Activated B cell treated with CpG ODN at 0.5 μM for 24 hours (primary cell): ENCODE measurements around the gene STX8. TPM values are rescaled to one million over a fixed set of nuclear protein-coding genes. Genes with fewer than 3 reads are reported as not detected.

ENCODE experiments used
- ATAC-seq: fragments of 200-7000 bp; cut with Tn5 transposase; one replicate; pipeline ENCODE4 v1.10.0; 2021; ENCODE audit warnings: low read depth, mild to moderate bottlenecking, moderate library complexity
- CTCF ChIA-PET: fragments of 350-600 bp; sonication (Branson Sonifier 250); formaldehyde crosslinking; loops from one replicate; lab custom pipeline; 2021; ENCODE audit warnings: antibody characterized with exemption; lab: Charles Lee
- POLR2A ChIA-PET: fragments of 350-600 bp; sonication (Branson Sonifier 250); formaldehyde crosslinking; loops from one replicate; lab custom pipeline; 2021; ENCODE audit warnings: antibody characterized with exemption; lab: Charles Lee
- DNase-seq: peaks from one replicate; pipeline ENCODE4 v3.0.0; 2022
- H3K27ac Mint-ChIP-seq: one replicate; pipeline ENCODE4 v1.8.0; 2020; ENCODE audit warnings: mixed read lengths
- H3K27me3 Mint-ChIP-seq: one replicate; pipeline ENCODE4 v1.8.0; 2021; ENCODE audit warnings: mixed read lengths
- H3K36me3 Mint-ChIP-seq: one replicate; pipeline ENCODE4 v1.8.0; 2021; ENCODE audit warnings: low read depth, mixed read lengths
- H3K4me1 Mint-ChIP-seq: one replicate; pipeline ENCODE4 v1.8.0; 2021; ENCODE audit warnings: mixed read lengths
- H3K4me3 Mint-ChIP-seq: one replicate; pipeline ENCODE4 v1.8.0; 2020; ENCODE audit warnings: mild to moderate bottlenecking, mixed read lengths
- H3K9me3 Mint-ChIP-seq: one replicate; pipeline ENCODE4 v1.8.0; 2020; ENCODE audit warnings: mixed read lengths
- intact Hi-C: fragments of 100-400 bp; cut with micrococcal nuclease; formaldehyde crosslinking; loops from one replicate; pipeline ENCODE4 v1.15.1; 2024
- total RNA-seq: library from RNA; stranded (reverse); gene quantifications from 2 replicates; pipeline ENCODE4 v1.2.3, GENCODE V29; 2022
- TF ChIP-seq, protein P1 (sequence below): fragments of 200-600 bp; IDR thresholded peaks from one replicate; pipeline ENCODE4 v1.8.0; 2022; ENCODE audit warnings: antibody characterized with exemption, mild to moderate bottlenecking

STX8 gene
- total RNA-seq, 1 donor from 2014 or later: 66.9 TPM

DNA sequence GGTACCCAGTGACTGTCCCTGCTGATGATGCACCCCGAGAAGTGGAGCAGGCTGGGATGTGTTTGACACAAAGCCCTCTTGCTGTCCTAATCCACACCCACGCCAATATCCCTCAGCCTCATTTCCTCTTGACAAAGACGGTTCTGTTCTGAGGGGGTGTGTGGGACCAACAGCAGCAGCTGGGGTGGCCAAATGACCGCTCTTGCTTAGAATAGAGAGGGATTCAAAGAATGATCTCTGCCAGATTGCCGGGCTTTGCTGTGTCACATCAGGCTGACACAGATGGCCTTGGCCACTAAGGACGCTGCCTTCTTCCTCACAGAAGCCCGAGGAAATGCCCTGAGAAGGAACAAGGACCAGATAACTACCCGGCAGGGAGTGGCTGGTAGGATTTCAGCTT, 303.6 kb downstream of the STX8 start:
- no peak overlapping the region for H3K4me3 Mint-ChIP-seq
- ATAC-seq (no peak), DNase-seq (no peak)
- TF ChIP-seq, protein P1, sequence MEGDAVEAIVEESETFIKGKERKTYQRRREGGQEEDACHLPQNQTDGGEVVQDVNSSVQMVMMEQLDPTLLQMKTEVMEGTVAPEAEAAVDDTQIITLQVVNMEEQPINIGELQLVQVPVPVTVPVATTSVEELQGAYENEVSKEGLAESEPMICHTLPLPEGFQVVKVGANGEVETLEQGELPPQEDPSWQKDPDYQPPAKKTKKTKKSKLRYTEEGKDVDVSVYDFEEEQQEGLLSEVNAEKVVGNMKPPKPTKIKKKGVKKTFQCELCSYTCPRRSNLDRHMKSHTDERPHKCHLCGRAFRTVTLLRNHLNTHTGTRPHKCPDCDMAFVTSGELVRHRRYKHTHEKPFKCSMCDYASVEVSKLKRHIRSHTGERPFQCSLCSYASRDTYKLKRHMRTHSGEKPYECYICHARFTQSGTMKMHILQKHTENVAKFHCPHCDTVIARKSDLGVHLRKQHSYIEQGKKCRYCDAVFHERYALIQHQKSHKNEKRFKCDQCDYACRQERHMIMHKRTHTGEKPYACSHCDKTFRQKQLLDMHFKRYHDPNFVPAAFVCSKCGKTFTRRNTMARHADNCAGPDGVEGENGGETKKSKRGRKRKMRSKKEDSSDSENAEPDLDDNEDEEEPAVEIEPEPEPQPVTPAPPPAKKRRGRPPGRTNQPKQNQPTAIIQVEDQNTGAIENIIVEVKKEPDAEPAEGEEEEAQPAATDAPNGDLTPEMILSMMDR: no peak
- CTCF ChIA-PET: no interaction called here
- H3K4me1 Mint-ChIP-seq: no peaks in the 10 kb centered on the region
- intact Hi-C loops: no loop called here
- POLR2A ChIA-PET: no interaction called here
- H3K27ac Mint-ChIP-seq: no peak overlapping the region
- peaks cover 4% of the 10 kb centered on the region for H3K36me3 Mint-ChIP-seq
- no peaks in the 10 kb centered on the region for H3K9me3 Mint-ChIP-seq
- H3K27me3 Mint-ChIP-seq: no peaks in the 10 kb centered on the region

DNA sequence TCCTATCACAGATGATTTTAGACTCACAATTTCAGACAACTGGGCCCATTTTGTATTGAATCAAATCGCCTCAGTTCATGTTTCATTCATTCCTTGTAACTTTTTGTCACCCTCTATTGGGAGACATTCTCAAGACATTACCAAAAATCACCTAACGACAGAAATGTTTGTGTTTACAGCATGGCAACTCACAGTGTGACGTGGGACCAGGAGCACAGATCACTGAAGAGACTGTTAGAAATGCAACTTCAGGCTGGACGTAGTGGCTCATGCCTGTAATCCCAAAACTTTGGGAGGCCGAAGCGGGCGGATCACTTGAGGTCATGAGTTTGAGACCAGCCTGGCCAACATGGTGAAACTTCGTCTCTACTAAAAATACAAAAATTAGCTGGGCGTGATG, 304.7 kb downstream of the STX8 start:
- H3K4me3 Mint-ChIP-seq: no peak overlapping the region
- ChIA-PET POLR2A (no interaction called here), CTCF (no interaction called here)
- no peaks in the 10 kb centered on the region for H3K27me3 Mint-ChIP-seq
- intact Hi-C loops: no loop called here
- ATAC-seq (no peak), DNase-seq (no peak)
- H3K36me3 Mint-ChIP-seq: peaks cover 4% of the 10 kb centered on the region
- no peak overlapping the region for H3K27ac Mint-ChIP-seq
- no peaks in the 10 kb centered on the region for H3K9me3 Mint-ChIP-seq
- TF ChIP-seq, protein P1: no peak
- no peaks in the 10 kb centered on the region for H3K4me1 Mint-ChIP-seq

DNA sequence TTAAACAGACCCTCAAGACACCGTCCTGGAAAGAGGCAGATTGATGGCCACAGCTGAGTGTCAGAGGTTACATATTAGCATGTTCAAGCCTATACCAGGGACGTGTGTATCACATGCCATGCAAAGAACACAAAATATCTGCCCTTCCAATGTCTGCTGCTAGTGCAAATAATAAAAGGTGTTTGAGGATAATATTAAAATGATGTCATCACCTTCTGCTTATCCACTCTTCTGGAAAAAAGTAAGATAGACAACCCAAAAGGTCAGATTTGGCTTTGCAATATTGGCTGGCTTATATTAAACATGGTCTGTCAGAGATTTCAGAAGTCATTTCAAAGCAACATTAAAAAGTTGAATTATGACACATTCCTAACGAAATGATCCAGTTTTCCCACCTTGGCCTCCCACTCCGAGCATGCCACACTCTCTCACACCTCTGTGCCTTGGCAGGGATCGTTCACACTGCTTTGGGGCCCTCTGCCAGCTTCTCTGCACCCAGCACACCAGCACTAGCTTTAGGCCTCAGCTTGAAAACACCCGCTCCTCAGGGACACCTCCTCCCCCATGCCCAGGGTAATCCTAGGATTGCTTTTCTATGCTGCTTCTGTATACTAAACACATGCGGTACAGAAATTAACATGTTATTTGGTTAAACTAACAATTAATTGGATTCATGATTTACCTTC, 306.1 kb downstream of the STX8 start:
- no peak for DNase-seq
- ChIA-PET CTCF (interaction anchor here (0.7 kb wide), 1 partner anchor 22 kb away, joined by 3 read pairs; no protein-coding TSS in a partner anchor), POLR2A (no interaction called here)
- ATAC-seq: no peak
- Mint-ChIP-seq H3K9me3 (no peaks in the 10 kb centered on the region), H3K4me1 (no peaks in the 10 kb centered on the region), H3K36me3 (peaks cover 8% of the 10 kb centered on the region), H3K4me3 (no peak overlapping the region), H3K27me3 (no peaks in the 10 kb centered on the region), H3K27ac (no peak overlapping the region)
- TF ChIP-seq, protein P1: no peak
- intact Hi-C loops: no loop called here

DNA sequence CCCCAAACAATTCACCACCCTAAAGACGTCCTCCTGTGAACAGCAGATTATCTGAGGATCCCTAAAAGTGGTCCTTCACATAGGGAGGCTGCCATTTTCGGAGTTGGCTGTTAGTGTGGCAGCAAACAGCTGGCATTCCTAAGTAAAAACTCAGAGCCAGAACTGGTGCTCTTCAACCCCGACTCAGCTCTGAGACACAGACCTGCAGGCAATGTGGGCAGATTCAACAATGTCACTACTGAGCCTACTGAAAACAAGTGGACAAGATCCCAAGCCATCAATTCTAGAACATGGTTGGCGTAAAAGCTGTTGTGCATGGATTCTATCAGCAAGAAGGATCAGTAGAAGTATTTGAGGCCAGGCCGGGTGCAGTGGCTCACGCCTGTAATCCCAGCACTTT, 307.1 kb downstream of the STX8 start:
- POLR2A ChIA-PET: no interaction called here
- no peak overlapping the region for H3K27ac Mint-ChIP-seq
- intact Hi-C loops: no loop called here
- peaks cover 16% of the 10 kb centered on the region for H3K36me3 Mint-ChIP-seq
- CTCF ChIA-PET: no interaction called here
- TF ChIP-seq, protein P1: no peak
- ATAC-seq (no peak), DNase-seq (no peak)
- no peaks in the 10 kb centered on the region for H3K4me1 Mint-ChIP-seq
- no peak overlapping the region for H3K4me3 Mint-ChIP-seq
- peaks cover 4% of the 10 kb centered on the region for H3K9me3 Mint-ChIP-seq
- no peaks in the 10 kb centered on the region for H3K27me3 Mint-ChIP-seq

DNA sequence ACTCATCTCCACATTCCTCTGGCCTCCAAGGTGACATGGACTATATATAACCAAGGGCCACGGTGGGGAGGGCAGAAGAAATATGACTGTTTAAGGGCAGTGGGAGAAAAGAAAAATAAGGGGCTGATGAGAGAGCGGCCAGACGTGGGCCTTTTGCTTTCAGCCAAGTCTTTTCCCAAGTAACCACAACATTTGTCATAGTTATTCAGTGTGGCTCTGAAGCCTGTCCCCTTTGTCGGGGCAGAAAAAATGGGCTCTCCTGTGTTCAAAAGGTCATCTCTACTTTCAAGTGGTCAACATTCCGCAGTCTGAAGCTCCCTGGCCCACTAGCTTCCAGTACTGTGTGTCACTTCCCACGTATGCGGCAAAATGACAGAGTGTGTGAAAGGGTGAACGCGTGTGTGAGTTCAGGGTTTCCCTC, 308.9 kb downstream of the STX8 start:
- intact Hi-C loops: no loop called here
- ATAC-seq: no peak
- POLR2A ChIA-PET: no interaction called here
- no peaks in the 10 kb centered on the region for H3K4me1 Mint-ChIP-seq
- no peak for DNase-seq
- H3K27me3 Mint-ChIP-seq: no peaks in the 10 kb centered on the region
- H3K36me3 Mint-ChIP-seq: peaks cover 16% of the 10 kb centered on the region
- TF ChIP-seq, protein P1: no peak
- H3K27ac Mint-ChIP-seq: no peak overlapping the region
- CTCF ChIA-PET: no interaction called here
- H3K4me3 Mint-ChIP-seq: no peak overlapping the region
- peaks cover 4% of the 10 kb centered on the region for H3K9me3 Mint-ChIP-seq
